SH-SY5Y (cell line): ENCODE measurements around the gene STRADB.

Experiments used
- GATA2 ChIP-seq: IDR thresholded peaks from 2 replicates; pipeline ENCODE4 v1.6.1; 2011; ENCODE audit warnings: mild to moderate bottlenecking, low read depth, low read length
- GATA3 ChIP-seq: IDR thresholded peaks from 2 replicates; pipeline ENCODE4 v1.6.1; 2011; ENCODE audit warnings: low read depth, mild to moderate bottlenecking, low read length, moderate library complexity

DNA sequence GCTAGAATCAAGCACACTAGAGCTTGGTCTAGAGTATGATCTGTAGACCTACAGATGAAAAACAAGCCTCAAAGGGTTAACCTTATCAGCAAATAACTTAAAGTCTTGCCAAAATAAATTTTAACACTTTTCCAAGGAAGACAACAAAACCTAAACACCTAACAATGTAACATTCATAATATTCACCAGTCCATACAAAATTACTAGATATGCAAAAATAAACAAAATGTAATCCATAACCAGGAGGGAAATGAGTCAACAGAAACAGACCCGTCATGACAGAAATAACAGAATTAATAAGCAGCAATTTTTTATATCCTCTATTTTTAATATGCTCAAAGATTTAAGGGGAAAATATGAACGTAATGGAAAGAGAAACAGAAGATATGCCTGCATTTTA, 36.4 kb upstream of the STRADB start:
- no peak for TF ChIP-seq GATA2
- TF ChIP-seq GATA3 = no peak
